SKM-1 (cell line): ENCODE data around the gene KCNK16.

Experiments used
- DNase-seq: peaks from one replicate; lab custom pipeline; 2025; ENCODE audit not compliant: unreplicated experiment; lab: John Stamatoyannopoulos, UW

Gene KCNK16

GRCh38 chr6:39281312-39281980, 41.1 kb downstream of the KCNK16 start:
- DNase-seq = no peak

GRCh38 chr6:39280247-39280731, 42.2 kb downstream of the KCNK16 start:
- no peak for DNase-seq

- DNase-seq = no peak
These were observed 43.0 kb downstream of the KCNK16 start for GRCh38 chr6:39279539-39279938.

GRCh38 chr6:39276379-39276995, 46.0 kb downstream of the KCNK16 start:
- DNase-seq = no peak

- DNase-seq = no peak
These were observed 47.6 kb downstream of the KCNK16 start for GRCh38 chr6:39274903-39275302.

GRCh38 chr6:39274471-39274870, 48.0 kb downstream of the KCNK16 start:
- DNase-seq = no peak

GRCh38 chr6:39273406-39273821, 49.1 kb downstream of the KCNK16 start:
- no peak for DNase-seq

GRCh38 chr6:39269961-39270360, 52.5 kb downstream of the KCNK16 start:
- no peak for DNase-seq

- no peak for DNase-seq
These were observed 53.8 kb downstream of the KCNK16 start for GRCh38 chr6:39268721-39269120.

GRCh38 chr6:39268171-39268570, 54.3 kb downstream of the KCNK16 start:
- no peak for DNase-seq

- DNase-seq = no peak
These were observed 55.6 kb downstream of the KCNK16 start for GRCh38 chr6:39266782-39267355.

GRCh38 chr6:39266375-39266774, 56.1 kb downstream of the KCNK16 start:
- no peak for DNase-seq
